Measurements from ENCODE around the gene RPS28.
"Not testable (repeated sequence)": the region's sequence is repeated elsewhere in the genome, so short reads cannot be mapped to it uniquely, and the experiment has no call there.

RPS28 gene

GRCh38 chr19:8320564-8321066 is 681 bp upstream of the RPS28 start:
- peak; percentile 55 for DNase-seq (ENCODE audit: low spot score)

GRCh38 chr19:8321986-8322637 is 816 bp downstream of the RPS28 start:
- DNase-seq (ENCODE audit: low spot score), result no peak

- no peak for DNase-seq (ENCODE audit: low spot score)
These were observed 1.3 kb downstream of the RPS28 start for GRCh38 chr19:8322638-8322997.

GRCh38 chr19:8323781-8324185 is 2.5 kb downstream of the RPS28 start:
- no peak for DNase-seq (ENCODE audit: low spot score)

DNA sequence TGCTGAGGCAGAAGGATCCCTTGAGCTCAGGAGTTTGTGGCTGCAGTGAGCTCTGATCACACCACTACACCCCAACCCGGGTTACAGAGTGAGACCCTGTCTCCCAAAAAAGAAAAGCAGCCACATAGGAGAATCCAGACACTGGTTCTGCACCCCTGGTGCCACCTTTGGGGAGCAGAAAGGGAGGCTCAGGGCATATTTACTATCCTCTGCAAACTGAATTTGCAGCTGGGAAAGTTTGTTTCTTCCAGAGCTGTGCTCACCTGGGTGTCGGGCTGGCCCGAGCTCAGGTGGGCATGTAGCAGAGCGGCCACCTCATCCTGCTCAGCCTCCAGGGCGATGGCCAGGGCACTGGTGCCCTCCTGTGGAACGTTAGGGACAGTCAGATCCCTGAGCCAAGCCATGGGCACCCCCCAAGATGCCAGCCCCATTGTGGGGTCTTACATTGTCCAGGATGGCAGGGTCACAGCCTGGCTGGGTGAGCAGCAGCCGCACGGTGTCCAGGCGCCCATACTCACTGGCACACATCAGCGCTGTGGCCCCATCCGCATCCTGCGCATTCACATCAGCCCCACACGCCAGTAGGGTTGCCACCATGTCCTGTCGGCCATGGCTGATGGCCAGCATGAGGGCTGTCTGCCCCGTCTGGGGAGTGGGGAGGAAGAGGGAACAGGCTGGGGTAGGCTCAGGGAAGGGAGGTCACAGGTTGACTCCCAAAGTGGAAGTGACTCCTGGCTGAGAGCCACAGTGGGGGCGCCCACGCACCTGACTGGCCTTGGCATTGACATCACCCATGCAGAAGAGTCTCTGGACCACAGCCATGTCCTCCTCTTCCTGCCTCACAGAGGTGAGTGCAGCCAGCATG is 3.1 kb downstream of the RPS28 start:
- peak; percentile 57 for DNase-seq (ENCODE audit: low spot score)

- no peak for DNase-seq (ENCODE audit: low spot score)
These were observed 4.2 kb downstream of the RPS28 start for GRCh38 chr19:8325454-8325853.

GRCh38 chr19:8329996-8330395 is 8.7 kb downstream of the RPS28 start:
- no peak for DNase-seq (ENCODE audit: low spot score)

- no peak for DNase-seq (ENCODE audit: low spot score)
These were observed 10.1 kb downstream of the RPS28 start for GRCh38 chr19:8331263-8331845.

DNA sequence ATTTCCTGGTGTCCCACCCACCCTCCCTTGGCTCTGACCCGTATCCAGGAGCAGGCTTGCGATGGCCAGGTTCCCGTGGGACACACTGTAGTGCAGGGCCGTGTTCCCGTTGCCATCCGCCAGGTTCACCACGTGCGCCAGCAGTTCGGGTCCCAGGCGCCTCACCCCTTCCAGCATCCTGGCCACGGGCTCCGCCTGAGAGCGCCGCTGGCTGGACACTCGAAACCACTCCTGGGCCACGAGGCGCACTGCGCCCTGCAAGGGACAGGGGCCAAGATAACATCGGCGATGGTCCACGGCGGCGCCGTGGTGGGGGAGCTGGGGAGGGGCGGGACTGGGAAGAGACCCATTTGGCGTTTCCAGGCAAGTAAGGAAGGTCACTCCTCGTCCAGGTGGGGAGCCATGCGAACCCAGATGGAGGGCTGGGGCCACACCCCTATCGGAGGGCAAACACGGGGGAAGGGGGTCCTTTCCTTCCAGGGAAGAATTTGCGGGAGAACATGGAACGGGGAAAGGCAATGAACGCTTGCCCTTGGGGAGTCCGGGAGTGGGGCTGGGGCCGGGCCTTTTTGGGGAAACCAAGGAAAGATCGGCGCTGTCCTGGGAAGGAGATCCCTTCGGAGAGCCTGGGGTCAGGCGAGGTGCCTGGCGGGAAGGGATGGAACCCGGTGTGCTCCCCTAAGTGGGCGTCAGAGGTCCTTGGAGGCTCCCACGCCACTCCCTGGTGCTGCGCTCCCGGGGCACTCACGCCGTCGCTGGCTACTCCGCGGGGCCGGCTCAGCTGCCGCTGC is 11.9 kb downstream of the RPS28 start:
- no peak for DNase-seq (ENCODE audit: low spot score)

DNA sequence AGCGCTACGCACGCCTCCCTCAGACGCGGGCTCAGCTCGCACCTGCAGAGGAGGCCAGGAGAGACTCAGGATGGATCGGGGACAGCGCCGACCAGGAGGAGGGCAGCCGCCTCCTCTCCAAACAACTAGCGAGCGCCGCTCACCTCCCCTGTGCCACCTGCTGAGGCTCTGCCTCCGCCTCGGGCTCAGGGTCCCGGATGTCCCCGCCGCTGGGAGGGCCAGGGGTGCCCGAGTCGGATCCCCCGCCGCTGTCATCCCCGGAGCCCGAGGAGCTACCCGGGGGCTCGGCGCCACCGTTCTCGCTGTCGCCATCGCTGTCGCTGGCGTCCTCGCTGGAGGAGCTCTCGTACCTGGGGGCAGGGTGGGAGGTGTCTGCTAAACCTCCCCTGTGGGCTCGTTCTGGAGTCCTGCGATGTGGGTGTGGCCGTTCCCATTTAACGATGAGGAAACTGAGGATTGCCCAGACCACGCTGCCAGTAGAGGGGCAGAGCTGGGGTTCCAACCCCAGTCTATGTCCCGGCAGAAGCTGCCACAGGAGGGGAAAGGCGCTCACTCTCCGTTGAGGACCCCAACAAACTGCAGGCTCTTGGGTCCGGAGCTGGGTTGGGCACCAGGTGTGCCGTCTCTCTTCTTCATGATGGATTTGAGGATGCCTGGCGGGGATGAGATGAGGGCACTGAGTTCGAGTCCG is 12.6 kb downstream of the RPS28 start:
- no peak for DNase-seq (ENCODE audit: low spot score)

DNA sequence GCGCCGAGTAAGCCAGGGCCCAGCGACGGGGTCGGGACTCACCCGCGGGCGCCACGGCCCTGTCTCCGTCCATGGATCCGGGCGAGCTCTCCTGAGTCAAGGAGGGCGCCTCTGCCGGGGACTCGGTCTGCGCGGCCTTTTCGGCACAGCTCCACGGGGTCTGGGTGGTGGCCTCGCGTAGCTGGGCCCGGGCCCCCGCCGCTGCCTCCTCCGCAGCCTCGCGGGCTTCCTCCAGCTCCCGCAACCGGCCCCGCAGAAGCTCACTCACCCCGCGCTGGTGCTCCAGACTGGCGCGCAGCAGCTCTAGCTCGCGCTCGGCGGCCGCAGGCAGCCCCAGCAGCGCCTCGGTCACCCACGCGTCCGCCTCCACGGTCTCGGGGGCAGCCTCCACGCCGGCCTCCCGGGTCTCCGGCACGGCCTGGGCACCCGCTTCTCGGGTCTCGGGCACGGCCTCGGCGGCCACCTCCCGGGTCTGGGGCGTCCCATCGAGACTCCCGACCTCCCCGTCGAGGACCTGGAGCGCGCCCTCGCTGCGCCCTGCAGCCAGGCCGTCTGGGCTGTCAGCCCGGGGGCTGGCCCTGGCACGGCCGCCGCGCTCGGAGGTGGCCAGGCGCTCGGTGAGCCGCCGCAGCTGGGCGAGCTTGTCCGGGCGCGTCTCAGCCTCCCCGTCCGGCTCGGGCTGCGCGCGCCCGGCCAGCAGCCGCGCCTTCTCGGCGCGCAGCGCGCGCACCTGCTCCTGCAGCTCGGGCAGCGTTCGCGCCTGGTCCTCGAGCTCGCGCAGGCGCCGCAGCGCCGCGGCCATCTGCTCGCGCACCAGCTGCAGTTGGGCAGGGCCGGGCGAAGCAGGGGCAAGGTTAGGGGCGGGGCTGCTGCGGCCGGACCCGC is 13.4 kb downstream of the RPS28 start:
- peak; percentile 79 for DNase-seq (ENCODE audit: low spot score)

DNA sequence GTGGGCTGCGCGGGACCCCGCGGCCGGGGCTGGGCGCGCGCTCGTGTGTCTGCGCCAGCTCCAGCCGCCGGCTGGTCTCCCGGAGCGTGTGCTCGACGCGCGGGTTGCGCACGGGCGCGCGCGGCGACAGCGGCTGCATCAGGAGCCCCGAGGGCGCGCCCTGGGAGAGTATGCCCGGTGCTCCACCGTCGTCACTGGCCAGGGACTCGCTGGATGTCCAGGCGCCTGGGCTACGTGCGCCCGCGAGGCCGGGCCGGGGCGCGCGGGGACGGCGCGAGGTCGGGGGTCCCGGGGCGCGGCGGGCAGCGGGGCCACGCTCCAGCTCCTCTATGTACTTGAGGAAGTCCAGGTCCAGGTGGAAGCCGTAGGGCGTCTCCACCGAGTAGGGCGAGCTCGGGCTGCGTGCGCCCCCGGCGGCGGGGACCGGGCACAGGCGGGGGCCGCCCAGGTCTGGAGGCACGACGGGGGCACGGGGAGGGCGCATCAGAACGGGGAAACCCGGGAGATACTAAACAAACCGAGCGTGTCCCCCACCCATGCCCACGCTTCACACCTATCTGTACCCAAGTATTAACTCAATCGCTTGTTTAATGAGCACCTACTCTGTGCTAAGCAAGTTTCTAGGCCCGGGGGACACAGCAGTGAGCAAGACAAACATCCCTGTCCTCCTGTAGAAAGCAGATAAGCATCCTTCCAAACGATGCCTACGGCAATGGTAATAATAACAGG is 14.2 kb downstream of the RPS28 start:
- no peak for DNase-seq (ENCODE audit: low spot score)

DNA sequence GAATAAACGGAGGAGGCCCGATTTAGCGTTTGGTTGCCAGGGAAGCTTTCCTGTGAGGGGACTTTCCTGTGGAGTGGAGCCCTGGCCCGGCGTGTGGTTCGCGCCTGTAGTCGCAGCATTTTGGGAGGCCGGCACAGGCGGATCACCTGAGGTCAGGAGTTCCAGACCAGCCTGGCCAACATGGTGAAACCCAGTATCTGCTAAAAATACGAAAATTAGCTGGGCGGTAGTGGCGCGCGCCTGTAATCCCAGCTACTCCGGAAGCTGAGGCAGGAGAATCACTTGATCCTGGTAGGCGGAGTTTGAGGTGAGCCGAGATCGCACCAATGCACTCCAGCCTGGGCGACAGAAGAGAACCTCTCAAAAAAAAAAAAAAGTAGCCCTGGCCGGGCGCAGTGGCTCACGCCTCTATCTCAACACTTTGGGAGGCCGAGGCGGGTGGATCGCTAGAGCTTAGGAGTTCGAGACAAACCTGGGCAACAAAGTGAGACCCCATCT is 14.8 kb downstream of the RPS28 start:
- DNase-seq (ENCODE audit: low spot score), result no peak

GRCh38 chr19:8336660-8337059 is 15.4 kb downstream of the RPS28 start:
- DNase-seq (ENCODE audit: low spot score), result no peak

GRCh38 chr19:8337728-8338127 is 16.4 kb downstream of the RPS28 start:
- DNase-seq (ENCODE audit: low spot score), result no peak

GRCh38 chr19:8338835-8339234 is 17.5 kb downstream of the RPS28 start:
- no peak for DNase-seq (ENCODE audit: low spot score)

DNA sequence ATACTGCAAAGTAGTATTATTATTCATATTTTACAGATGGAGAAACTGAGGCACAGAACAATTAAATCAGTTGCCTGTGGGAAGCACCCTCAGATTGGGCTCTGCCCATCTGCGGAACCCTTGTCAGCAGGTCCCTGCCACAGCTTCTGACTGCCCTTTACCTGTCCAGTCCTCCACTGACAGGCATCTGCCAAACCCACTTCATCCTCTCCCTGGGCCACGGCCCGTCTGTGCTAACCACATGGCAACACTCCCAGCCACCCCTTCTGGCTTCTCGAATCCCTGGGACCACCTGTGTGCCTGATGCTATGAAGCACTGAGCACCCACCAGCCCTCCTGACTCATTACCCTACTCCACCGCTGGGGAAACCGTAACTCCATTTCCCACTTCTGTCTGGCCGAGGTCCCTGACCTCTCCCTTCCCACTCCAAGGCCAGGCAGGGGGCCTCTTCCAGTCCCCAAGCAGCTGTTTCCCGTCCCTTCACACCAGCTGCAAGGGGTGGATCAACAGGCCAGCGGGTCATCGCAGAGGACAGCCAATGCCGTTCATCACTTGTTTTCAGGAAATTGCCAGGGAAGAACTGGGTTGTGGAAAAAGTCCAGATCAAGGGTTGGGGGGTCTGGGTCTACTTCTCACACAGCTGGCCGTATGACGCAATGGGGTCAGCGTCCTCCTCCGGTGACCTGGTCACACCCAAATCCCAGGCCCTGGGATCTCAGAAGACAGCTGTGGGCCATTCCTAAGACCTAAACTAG is 19.2 kb downstream of the RPS28 start:
- no peak for DNase-seq (ENCODE audit: low spot score)

- DNase-seq (ENCODE audit: low spot score), result not testable (repeated sequence)
These were observed 20.2 kb downstream of the RPS28 start for GRCh38 chr19:8341504-8341903.

DNA sequence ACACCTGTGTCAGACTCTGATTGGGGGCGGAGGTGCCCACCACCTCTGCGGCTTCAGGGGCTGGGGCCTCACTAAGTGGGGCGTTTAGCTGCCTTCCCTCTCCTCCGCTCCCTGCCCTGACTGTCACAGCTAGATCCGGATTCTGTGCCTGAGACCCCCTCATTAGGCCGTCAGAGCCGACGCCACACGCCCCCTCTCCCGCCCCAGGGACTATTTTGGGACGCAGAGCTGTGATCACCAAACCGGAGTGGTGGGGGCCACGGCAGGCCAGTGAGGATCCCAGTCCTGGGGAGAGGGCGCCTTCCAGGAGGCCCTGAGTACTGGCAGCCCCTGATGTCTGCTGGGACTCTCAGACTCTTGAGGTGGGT is 21.0 kb downstream of the RPS28 start:
- no peak for DNase-seq (ENCODE audit: low spot score)
